ENCODE data around the gene ANKS1A. TPM values are rescaled to one million over a fixed set of nuclear protein-coding genes. Genes with fewer than 3 reads are reported as not detected.

The ANKS1A gene
- total and polyA plus RNA-seq, 2 of the 4 experiments (the other 2 are of a cell fraction) = 7.2 to 7.5 TPM

- ATAC-seq (ENCODE audit: low read depth) = no peak
- Histone ChIP-seq H3K56ac (ENCODE audit: extremely low read depth, insufficient read depth, low read length) (no peak overlapping the region), H3K4ac (ENCODE audit: low read depth, low read length) (no peak overlapping the region), H3K4me3 (ENCODE audit: insufficient read depth, low read depth, low read length) (no peak overlapping the region), H2BK15ac (ENCODE audit: low read depth, low read length) (no peak overlapping the region), H2BK120ac (ENCODE audit: low read depth, low read length) (no peak overlapping the region), H2AFZ (replicated peaks; ENCODE audit: low read length, poor library complexity) (no peak overlapping the region), H3K18ac (ENCODE audit: low read depth, low read length) (no peak overlapping the region), H3K9me3 (ENCODE audit: control insufficient read depth, insufficient read depth, low read length) (no peaks in the 10 kb centered on the region), H2AK5ac (ENCODE audit: low read depth, low read length) (no peak overlapping the region), H3K14ac (replicated peaks; ENCODE audit: low read depth, low read length) (no peak overlapping the region), H2AK9ac (replicated peaks; ENCODE audit: low read depth, low read length, poor library complexity) (no peak overlapping the region), H2BK20ac (ENCODE audit: low read depth, low read length) (no peak overlapping the region), H3K4me1 (ENCODE audit: control insufficient read depth, insufficient read depth, low read length) (no peaks in the 10 kb centered on the region), H3K27ac (ENCODE audit: insufficient read depth, low read length) (no peak overlapping the region), H4K91ac (ENCODE audit: insufficient read depth, low read depth, low read length) (no peak overlapping the region), H3K4me2 (ENCODE audit: low read depth, low read length) (no peak overlapping the region), H4K20me1 (ENCODE audit: insufficient read depth, low read length) (no peaks in the 10 kb centered on the region), H4K5ac (ENCODE audit: low read depth, low read length) (no peak overlapping the region), H3K79me1 (ENCODE audit: low read depth in 1 of 2, low read length in 2 of 2) (no peaks in the 10 kb centered on the region), H3K23ac (ENCODE audit: low read depth, low read length) (no peak overlapping the region), H3K27me3 (ENCODE audit: control insufficient read depth, insufficient read depth, low read length) (no peaks in the 10 kb centered on the region), H3K9me1 (ENCODE audit: insufficient read depth, low read length) (0 out of 2 replicates have a peak, but pooled peaks cover 2% of the 10 kb centered on the region), H3K36me3 (ENCODE audit: control insufficient read depth, insufficient read depth, low read length) (peaks cover 12% of the 10 kb centered on the region), H4K8ac (ENCODE audit: low read depth in 2 of 2, low read length in 2 of 2) (no peak overlapping the region), H2BK5ac (ENCODE audit: low read depth, low read length, poor library complexity, severe bottlenecking) (no peak overlapping the region), H3K9ac (ENCODE audit: low read depth, low read length) (no peak overlapping the region)
- ChIA-PET POLR2A (ENCODE audit: unreplicated experiment) (no interaction called here), CTCF (no interaction called here)
- dilution Hi-C loops (cut with HindIII; ENCODE audit: low sequenced_read_pairs, unreplicated experiment) = no loop called here
- no peak for DNase-seq
- in situ Hi-C loops (cut with MboI; ENCODE audit: low sequenced_read_pairs) = no loop called here
- intact Hi-C loops (cut with micrococcal nuclease) = no loop called here
- no CpG with 5 or more reads among the region's 2 CpGs for WGBS, 2 experiments (ENCODE audit: extremely low coverage in 2 of 2, insufficient read length in 1 of 2)
- TF ChIP-seq NFE2L2 (IDR thresholded peaks at IDR 0.05; ENCODE audit: low read depth, low read length) (no peak), RAD21 (IDR thresholded peaks at IDR 0.05; ENCODE audit: low read length) (no peak), USF2 (IDR thresholded peaks at IDR 0.05; ENCODE audit: low read depth, low read length) (no peak), CEBPB (IDR thresholded peaks at IDR 0.05; ENCODE audit: low read depth, low read length) (no peak), BHLHE40 (IDR thresholded peaks at IDR 0.05; ENCODE audit: low read depth, low read length) (no peak), MAZ (IDR thresholded peaks at IDR 0.05; ENCODE audit: borderline replicate concordance, low read depth, low read length) (no peak), SMC3 (IDR thresholded peaks at IDR 0.05; ENCODE audit: low read depth, low read length) (no peak), POLR2A (IDR thresholded peaks at IDR 0.05; ENCODE audit: low read depth, low read length) (no peak), MAFK (IDR thresholded peaks at IDR 0.05; ENCODE audit: low read depth, low read length) (no peak), RFX5 (IDR thresholded peaks at IDR 0.05; ENCODE audit: low read depth, low read length) (no peak), CHD1 (IDR thresholded peaks at IDR 0.05; ENCODE audit: low read depth, low read length) (no peak)
- no TSS peak for BruUV-seq (replicated peaks)
These were observed 181.1 kb downstream of the ANKS1A start for GRCh38 chr6:35070111-35070510.

Data from IMR-90 (cell line).